Lower leg skin (tissue), 3 donors: ENCODE results near the gene ASIC1.

ENCODE experiments used
- POLR2A ChIP-seq, 2 donors: fragments of 450-650 bp; IDR thresholded peaks; one replicate each; pipeline ENCODE4 v1.6.1; 2016 to 2017; ENCODE audit warnings: antibody characterized with exemption in 2 of 2, mild to moderate bottlenecking in 1 of 2, moderate library complexity in 1 of 2
- TF ChIP-seq, protein P1 (sequence below), 3 donors: fragments of 450-650 bp; IDR thresholded peaks; one replicate each; pipeline ENCODE4 v1.5.1; 2016; ENCODE audit warnings: antibody characterized with exemption in 3 of 3, mild to moderate bottlenecking in 3 of 3, moderate library complexity in 2 of 3

DNA sequence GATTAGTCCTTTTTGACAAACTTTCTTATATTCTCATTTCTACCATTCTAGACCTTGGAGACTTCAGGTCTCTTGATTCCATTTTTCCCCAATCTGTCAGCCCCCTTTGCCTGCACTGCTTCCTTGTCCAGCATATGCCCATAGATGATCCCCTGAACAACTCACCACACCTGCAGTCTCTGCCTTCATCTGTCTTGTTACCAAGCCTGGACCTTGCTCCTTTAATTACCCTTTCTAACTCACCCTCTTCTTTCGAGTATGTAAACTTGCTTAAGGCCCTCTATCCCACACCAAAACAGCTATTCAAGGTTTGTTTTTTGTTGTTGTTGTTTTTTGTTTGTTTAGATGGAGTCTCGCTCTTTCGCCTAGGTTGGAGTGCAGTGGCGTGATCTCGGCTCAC, 64.2 kb downstream of the ASIC1 start:
- TF ChIP-seq POLR2A (IDR thresholded peaks at IDR 0.05), result no peak
- TF ChIP-seq, protein P1, sequence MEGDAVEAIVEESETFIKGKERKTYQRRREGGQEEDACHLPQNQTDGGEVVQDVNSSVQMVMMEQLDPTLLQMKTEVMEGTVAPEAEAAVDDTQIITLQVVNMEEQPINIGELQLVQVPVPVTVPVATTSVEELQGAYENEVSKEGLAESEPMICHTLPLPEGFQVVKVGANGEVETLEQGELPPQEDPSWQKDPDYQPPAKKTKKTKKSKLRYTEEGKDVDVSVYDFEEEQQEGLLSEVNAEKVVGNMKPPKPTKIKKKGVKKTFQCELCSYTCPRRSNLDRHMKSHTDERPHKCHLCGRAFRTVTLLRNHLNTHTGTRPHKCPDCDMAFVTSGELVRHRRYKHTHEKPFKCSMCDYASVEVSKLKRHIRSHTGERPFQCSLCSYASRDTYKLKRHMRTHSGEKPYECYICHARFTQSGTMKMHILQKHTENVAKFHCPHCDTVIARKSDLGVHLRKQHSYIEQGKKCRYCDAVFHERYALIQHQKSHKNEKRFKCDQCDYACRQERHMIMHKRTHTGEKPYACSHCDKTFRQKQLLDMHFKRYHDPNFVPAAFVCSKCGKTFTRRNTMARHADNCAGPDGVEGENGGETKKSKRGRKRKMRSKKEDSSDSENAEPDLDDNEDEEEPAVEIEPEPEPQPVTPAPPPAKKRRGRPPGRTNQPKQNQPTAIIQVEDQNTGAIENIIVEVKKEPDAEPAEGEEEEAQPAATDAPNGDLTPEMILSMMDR (IDR thresholded peaks at IDR 0.05), result no peak
